A673 (cell line): ENCODE results near the gene ANAPC5. TPM values are rescaled to one million over a fixed set of nuclear protein-coding genes. Genes with fewer than 3 reads are reported as not detected.

Experiments used
- BruUV-seq: library from RNA; stranded (reverse); fragments of 400-500 nt; replicated peaks from 2 replicates; lab custom pipeline; 2021; lab: Mats Ljungman, UMichigan
- CTCF ChIA-PET: fragments of 300-600 bp; sonication (Branson Sonifier 250); formaldehyde crosslinking; loops from one replicate; lab custom pipeline; 2022; ENCODE audit warnings: antibody characterized with exemption; lab: Charles Lee
- POLR2A ChIA-PET: fragments of 300-600 bp; sonication (Branson Sonifier 250); formaldehyde crosslinking; loops from one replicate; lab custom pipeline; 2022; ENCODE audit warnings: antibody characterized with exemption; ENCODE audit not compliant: low non-redundant PET; lab: Charles Lee
- DNase-seq: peaks from one replicate; pipeline ENCODE4 v3.0.0-alpha.2; 2015; ENCODE audit warnings: low spot score
- H3K27ac ChIP-seq: fragments of 200-600 bp; sonication (generic); 2 replicates; pipeline ENCODE4 v1.5.1; 2016; ENCODE audit warnings: mixed run types, low read depth, mild to moderate bottlenecking, mixed read lengths, antibody characterized with exemption, low read length; ENCODE audit not compliant: poor library complexity, severe bottlenecking
- H3K27me3 ChIP-seq: fragments of 200-600 bp; sonication (generic); replicated peaks from 2 replicates; pipeline ENCODE4 v1.6.1; 2017; ENCODE audit warnings: mixed run types, low read depth, mild to moderate bottlenecking, mixed read lengths, antibody characterized with exemption, low read length; ENCODE audit not compliant: insufficient read depth, poor library complexity
- H3K36me3 ChIP-seq: fragments of 200-600 bp; sonication (generic); 2 replicates; pipeline ENCODE4 v1.6.1; 2016; ENCODE audit warnings: mixed run types, mild to moderate bottlenecking, mixed read lengths, antibody characterized with exemption, low read length; ENCODE audit not compliant: insufficient read depth, poor library complexity, severe bottlenecking
- H3K4me1 ChIP-seq: fragments of 200-600 bp; sonication (generic); 2 replicates; pipeline ENCODE4 v1.6.1; 2017; ENCODE audit warnings: mixed run types, mild to moderate bottlenecking, mixed read lengths, antibody characterized with exemption, low read length; ENCODE audit not compliant: insufficient read depth, poor library complexity, severe bottlenecking
- H3K4me3 ChIP-seq: fragments of 200-600 bp; sonication (generic); 2 replicates; pipeline ENCODE4 v1.5.1; 2016; ENCODE audit warnings: low read depth, mixed run types, mild to moderate bottlenecking, mixed read lengths, low read length; ENCODE audit not compliant: poor library complexity, severe bottlenecking
- H3K9me3 ChIP-seq: fragments of 200-600 bp; sonication (generic); 2 replicates; pipeline ENCODE4 v1.6.1; 2016; ENCODE audit warnings: mixed run types, low read depth, mild to moderate bottlenecking, mixed read lengths, antibody characterized with exemption, low read length; ENCODE audit not compliant: poor library complexity, severe bottlenecking
- CTCF ChIP-seq: fragments of 300-800, 200-600 bp; sonication (generic); conservative IDR thresholded peaks from 2 replicates; pipeline ENCODE4 v1.5.1; 2017; ENCODE audit warnings: low read depth, mild to moderate bottlenecking, antibody characterized with exemption, low read length, moderate library complexity, mixed read lengths
- EZH2 ChIP-seq: fragments of 200-600 bp; sonication (generic); IDR thresholded peaks from 2 replicates; pipeline ENCODE4 v1.6.1; 2017; ENCODE audit warnings: borderline replicate concordance, low read depth, mild to moderate bottlenecking, mixed read lengths, antibody characterized with exemption, low read length; ENCODE audit not compliant: poor library complexity, severe bottlenecking
- intact Hi-C: fragments of 100-400 bp; cut with micrococcal nuclease; formaldehyde crosslinking; loops from one replicate; pipeline ENCODE4 v1.10.0; 2022; ENCODE audit not compliant: unreplicated experiment
- total RNA-seq: library from RNA; stranded (reverse); gene quantifications from 2 replicates; pipeline ENCODE4 v1.2.3, GENCODE V29; 2021

The ANAPC5 gene
- total RNA-seq, 1 experiment from 2014 or later, result 142 TPM

GRCh38 chr12:121344506-121344905 is 7.7 kb downstream of the ANAPC5 start:
- no peak for DNase-seq
- Histone ChIP-seq H3K27me3 (no peaks in the 10 kb centered on the region), H3K27ac (no peak overlapping the region), H3K4me1 (no peaks in the 10 kb centered on the region), H3K36me3 (peaks cover 57% of the 10 kb centered on the region), H3K4me3 (no peak overlapping the region), H3K9me3 (no peaks in the 10 kb centered on the region)
- TF ChIP-seq EZH2, result no peak
- no peak for TF ChIP-seq CTCF
- no TSS peak for BruUV-seq
- CTCF ChIA-PET, result no interaction called here
- POLR2A ChIA-PET, result no interaction called here
- intact Hi-C loops, result no loop called here

- no peaks in the 10 kb centered on the region for H3K27me3 ChIP-seq
- no TSS peak for BruUV-seq
- TF ChIP-seq EZH2, result no peak
- TF ChIP-seq CTCF, result no peak
- intact Hi-C loops, result loop anchor here (5.0 kb wide), 1 partner anchor 345 kb away; no protein-coding TSS in a partner anchor
- ChIA-PET CTCF (no interaction called here), POLR2A (no interaction called here)
- H3K9me3 ChIP-seq, result no peaks in the 10 kb centered on the region
- no peak overlapping the region for H3K4me3 ChIP-seq
- H3K4me1 ChIP-seq, result no peaks in the 10 kb centered on the region
- H3K36me3 ChIP-seq, result peaks cover 67% of the 10 kb centered on the region
- no peak for DNase-seq
- no peak overlapping the region for H3K27ac ChIP-seq
Observed at GRCh38 chr12:121337416-121337815, 14.8 kb downstream of the ANAPC5 start.

- ChIA-PET CTCF (interaction anchor here (0.6 to 1.5 kb wide), 3 partner anchors 17 to 108 kb away, joined by 3 to 10 read pairs (median 4); no protein-coding TSS in a partner anchor), POLR2A (interaction anchor here (0.6 kb wide), 1 partner anchor 17 kb away, joined by 5 read pairs; no protein-coding TSS in a partner anchor)
- peak; percentile 80 for DNase-seq
- H3K27ac ChIP-seq, result no peak overlapping the region
- peaks cover 78% of the 10 kb centered on the region for H3K36me3 ChIP-seq
- no TSS peak for BruUV-seq
- no peaks in the 10 kb centered on the region for H3K27me3 ChIP-seq
- no peaks in the 10 kb centered on the region for H3K9me3 ChIP-seq
- no peak overlapping the region for H3K4me3 ChIP-seq
- TF ChIP-seq CTCF (peak; percentile 92), EZH2 (no peak)
- intact Hi-C loops, result loop anchor here (2.0 to 5.0 kb wide), 2 partner anchors 108 to 348 kb away; no protein-coding TSS in a partner anchor
- no peaks in the 10 kb centered on the region for H3K4me1 ChIP-seq
Observed at GRCh38 chr12:121334513-121335343, 17.5 kb downstream of the ANAPC5 start.
